ENCODE measurements around the gene MVB12B.

The MVB12B gene

DNA sequence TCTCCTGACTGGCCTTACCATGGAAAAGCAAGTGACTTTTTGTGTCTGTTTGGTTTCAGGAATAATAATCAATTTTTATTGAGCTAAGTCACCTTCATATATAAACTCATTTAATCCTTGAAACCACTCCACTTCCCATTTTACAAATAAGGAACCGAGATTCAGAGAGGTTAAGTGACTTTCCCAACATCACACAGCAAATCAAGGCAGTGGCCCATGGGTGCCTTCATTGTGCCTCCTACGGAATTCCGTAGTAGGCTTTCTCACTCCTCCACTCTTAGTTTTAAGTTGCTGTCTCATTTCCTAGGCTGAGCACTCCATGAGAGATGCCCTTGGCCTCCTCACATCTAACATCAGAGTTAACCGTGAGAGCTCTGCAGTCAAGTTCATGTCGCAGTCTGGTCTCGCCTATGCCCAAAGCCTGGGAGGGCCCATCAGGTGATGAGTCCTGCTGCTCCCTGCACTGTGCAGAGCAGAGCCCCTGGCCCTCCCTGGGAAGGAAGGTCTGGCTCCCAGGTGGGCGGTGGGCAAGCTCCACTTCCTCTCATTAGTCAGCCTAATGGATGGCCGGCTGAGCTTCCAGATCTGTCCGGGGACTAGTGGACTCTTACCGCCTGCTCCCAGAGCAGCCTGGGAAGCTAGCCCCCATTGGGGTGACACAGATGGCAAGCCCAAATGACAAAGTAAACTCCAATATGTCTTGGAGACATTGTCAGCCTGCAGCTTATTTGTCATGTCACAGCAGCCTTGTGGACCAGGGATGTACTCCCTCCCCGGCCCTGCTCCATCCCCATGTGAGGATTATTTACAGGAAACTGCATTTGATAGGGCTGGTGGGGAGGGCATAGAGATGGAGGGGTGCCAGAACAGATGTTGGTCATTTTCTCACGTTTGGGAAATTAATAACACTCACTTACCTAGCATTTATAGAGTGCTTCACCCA is 123.4 kb downstream of the MVB12B start:
- Histone ChIP-seq H3K4me3 (ENCODE audit: severe bottlenecking) (no peak overlapping the region), H3K27me3 (ENCODE audit: insufficient read depth, poor library complexity, severe bottlenecking) (no peaks in the 10 kb centered on the region), H3K36me3 (ENCODE audit: low read depth) (no peaks in the 10 kb centered on the region), H3K27ac (ENCODE audit: poor library complexity, severe bottlenecking) (no peak overlapping the region), H3K4me1 (ENCODE audit: insufficient read depth, poor library complexity, severe bottlenecking) (no peaks in the 10 kb centered on the region), H3K9me3 (ENCODE audit: severe bottlenecking) (no peaks in the 10 kb centered on the region)
- DNase-seq (ENCODE audit: low spot score), result no peak
- TF ChIP-seq, protein P1, sequence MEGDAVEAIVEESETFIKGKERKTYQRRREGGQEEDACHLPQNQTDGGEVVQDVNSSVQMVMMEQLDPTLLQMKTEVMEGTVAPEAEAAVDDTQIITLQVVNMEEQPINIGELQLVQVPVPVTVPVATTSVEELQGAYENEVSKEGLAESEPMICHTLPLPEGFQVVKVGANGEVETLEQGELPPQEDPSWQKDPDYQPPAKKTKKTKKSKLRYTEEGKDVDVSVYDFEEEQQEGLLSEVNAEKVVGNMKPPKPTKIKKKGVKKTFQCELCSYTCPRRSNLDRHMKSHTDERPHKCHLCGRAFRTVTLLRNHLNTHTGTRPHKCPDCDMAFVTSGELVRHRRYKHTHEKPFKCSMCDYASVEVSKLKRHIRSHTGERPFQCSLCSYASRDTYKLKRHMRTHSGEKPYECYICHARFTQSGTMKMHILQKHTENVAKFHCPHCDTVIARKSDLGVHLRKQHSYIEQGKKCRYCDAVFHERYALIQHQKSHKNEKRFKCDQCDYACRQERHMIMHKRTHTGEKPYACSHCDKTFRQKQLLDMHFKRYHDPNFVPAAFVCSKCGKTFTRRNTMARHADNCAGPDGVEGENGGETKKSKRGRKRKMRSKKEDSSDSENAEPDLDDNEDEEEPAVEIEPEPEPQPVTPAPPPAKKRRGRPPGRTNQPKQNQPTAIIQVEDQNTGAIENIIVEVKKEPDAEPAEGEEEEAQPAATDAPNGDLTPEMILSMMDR (IDR thresholded peaks at IDR 0.05; ENCODE audit: poor library complexity, severe bottlenecking), result no peak
- no peak for ATAC-seq (ENCODE audit: low read depth)

DNA sequence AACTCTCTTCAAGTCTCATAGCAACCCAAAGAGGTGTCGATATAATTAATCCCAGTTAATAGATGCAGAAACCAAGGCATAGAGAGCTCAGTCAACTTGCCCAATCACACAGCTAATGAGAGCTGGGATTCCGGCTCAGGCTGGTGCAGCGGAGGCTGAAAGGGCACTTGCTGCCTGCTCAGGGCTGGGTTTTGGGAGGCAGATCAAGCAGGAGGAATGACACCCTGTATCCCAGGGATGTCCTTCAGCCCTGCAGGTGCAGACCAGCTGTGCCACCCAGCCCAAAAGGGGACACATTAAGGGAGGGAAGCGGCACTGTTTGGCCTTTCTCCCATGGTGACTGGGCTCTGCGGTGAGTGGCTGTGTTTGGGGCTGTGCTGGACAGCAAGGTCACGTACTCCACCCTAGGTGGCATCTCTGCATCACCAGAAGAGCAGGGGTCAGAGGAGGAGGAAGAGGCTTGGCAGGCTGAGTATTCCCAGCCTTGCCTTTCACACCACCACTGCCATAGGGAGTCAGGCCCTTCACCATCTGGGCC is 124.1 kb downstream of the MVB12B start:
- Histone ChIP-seq H3K4me1 (ENCODE audit: insufficient read depth, poor library complexity, severe bottlenecking) (no peaks in the 10 kb centered on the region), H3K4me3 (ENCODE audit: severe bottlenecking) (no peak overlapping the region), H3K27ac (ENCODE audit: poor library complexity, severe bottlenecking) (no peak overlapping the region), H3K36me3 (ENCODE audit: low read depth) (no peaks in the 10 kb centered on the region), H3K9me3 (ENCODE audit: severe bottlenecking) (no peaks in the 10 kb centered on the region), H3K27me3 (ENCODE audit: insufficient read depth, poor library complexity, severe bottlenecking) (no peaks in the 10 kb centered on the region)
- DNase-seq (ENCODE audit: low spot score), result no peak
- no peak for ATAC-seq (ENCODE audit: low read depth)
- TF ChIP-seq, protein P1 (IDR thresholded peaks at IDR 0.05; ENCODE audit: poor library complexity, severe bottlenecking), result no peak

DNA sequence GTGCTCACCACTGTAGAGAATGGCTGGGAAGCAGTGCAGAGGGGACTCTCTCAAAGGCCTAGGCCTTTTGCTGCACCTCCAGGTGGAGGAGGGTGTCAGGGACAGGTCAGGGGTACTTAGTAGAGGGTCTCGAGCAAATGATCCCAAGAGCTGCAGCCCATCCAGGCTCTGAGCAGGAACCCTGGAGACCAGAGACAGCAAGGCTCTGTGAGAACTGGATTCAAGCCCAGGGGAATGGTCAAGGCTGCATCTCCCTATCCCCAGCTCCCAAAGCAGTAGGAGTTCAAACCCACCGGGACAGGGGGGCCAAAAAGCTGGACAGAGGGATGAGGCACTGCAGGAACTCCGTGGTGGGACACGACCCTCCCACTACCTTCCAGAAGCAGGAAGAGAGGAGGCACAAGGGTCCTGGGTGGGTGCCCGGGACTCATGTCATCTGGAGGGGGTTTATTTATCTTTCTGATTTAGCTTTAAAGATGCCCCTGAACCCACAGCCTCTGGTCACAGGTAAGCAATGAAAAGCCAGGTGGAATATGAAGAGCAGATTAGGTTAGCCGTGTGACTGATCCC is 124.8 kb downstream of the MVB12B start:
- H3K27me3 ChIP-seq (ENCODE audit: insufficient read depth, poor library complexity, severe bottlenecking), result no peaks in the 10 kb centered on the region
- no peak for ATAC-seq (ENCODE audit: low read depth)
- H3K27ac ChIP-seq (ENCODE audit: poor library complexity, severe bottlenecking), result no peak overlapping the region
- no peaks in the 10 kb centered on the region for H3K4me1 ChIP-seq (ENCODE audit: insufficient read depth, poor library complexity, severe bottlenecking)
- no peak overlapping the region for H3K4me3 ChIP-seq (ENCODE audit: severe bottlenecking)
- H3K36me3 ChIP-seq (ENCODE audit: low read depth), result no peaks in the 10 kb centered on the region
- no peak for DNase-seq (ENCODE audit: low spot score)
- H3K9me3 ChIP-seq (ENCODE audit: severe bottlenecking), result no peaks in the 10 kb centered on the region
- TF ChIP-seq, protein P1 (IDR thresholded peaks at IDR 0.05; ENCODE audit: poor library complexity, severe bottlenecking), result no peak

DNA sequence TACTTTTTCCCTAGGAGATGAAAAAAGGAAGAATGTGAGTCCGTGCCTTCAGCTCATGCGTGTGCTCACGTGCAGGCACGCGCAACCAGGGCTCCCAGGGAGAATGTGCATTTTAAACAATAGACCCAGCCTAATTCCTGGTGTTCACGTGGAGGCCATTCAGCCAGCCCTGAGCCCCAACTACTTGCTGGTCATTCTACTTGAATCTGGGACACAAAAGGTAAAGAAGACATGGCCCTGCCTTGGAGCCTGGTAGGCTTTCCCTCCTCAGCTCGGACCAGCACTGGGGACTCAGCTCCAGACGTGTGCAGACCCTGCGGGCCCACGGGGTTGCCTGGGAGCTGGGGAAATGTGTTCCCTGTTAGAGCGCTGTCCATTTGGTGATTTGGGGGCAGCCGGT is 125.5 kb downstream of the MVB12B start:
- no peaks in the 10 kb centered on the region for H3K4me1 ChIP-seq (ENCODE audit: insufficient read depth, poor library complexity, severe bottlenecking)

More for the DNA sequence above, 125.5 kb downstream of the MVB12B start:
- Histone ChIP-seq H3K4me3 (ENCODE audit: severe bottlenecking) (no peak overlapping the region), H3K27me3 (ENCODE audit: insufficient read depth, poor library complexity, severe bottlenecking) (no peaks in the 10 kb centered on the region), H3K36me3 (ENCODE audit: low read depth) (no peaks in the 10 kb centered on the region), H3K9me3 (ENCODE audit: severe bottlenecking) (no peaks in the 10 kb centered on the region), H3K27ac (ENCODE audit: poor library complexity, severe bottlenecking) (no peak overlapping the region)
- TF ChIP-seq, protein P1 (IDR thresholded peaks at IDR 0.05; ENCODE audit: poor library complexity, severe bottlenecking), result no peak
- no peak for DNase-seq (ENCODE audit: low spot score)
- no peak for ATAC-seq (ENCODE audit: low read depth)

Data from RWPE2 (cell line).